Testis (tissue), 3 donors: Measurements from ENCODE around the gene DTX3L. TPM values are rescaled to one million over a fixed set of nuclear protein-coding genes. Genes with fewer than 3 reads are reported as not detected.

Source experiments
- DNase-seq: peaks from one replicate; pipeline ENCODE4 v3.0.0-alpha.2; 2019
- H3K27ac ChIP-seq, 2 donors: fragments of 200-600 bp; sonication (generic); one replicate each; pipeline ENCODE4 v1.5.1; 2019
- H3K27me3 ChIP-seq: fragments of 200-600 bp; sonication (generic); one replicate; pipeline ENCODE4 v1.5.1; 2019
- H3K36me3 ChIP-seq: fragments of 200-600 bp; sonication (generic); one replicate; pipeline ENCODE4 v1.5.1; 2017; ENCODE audit warnings: low read depth; ENCODE audit errors: missing control alignments
- H3K4me1 ChIP-seq: fragments of 200-600 bp; sonication (generic); one replicate; pipeline ENCODE4 v1.5.1; 2019
- H3K4me3 ChIP-seq, 2 donors: fragments of 200-600 bp; sonication (generic); one replicate each; pipeline ENCODE4 v1.5.1; 2017 to 2019
- H3K9me3 ChIP-seq: fragments of 200-600 bp; sonication (generic); one replicate; pipeline ENCODE4 v1.5.1; 2017
- POLR2A ChIP-seq: fragments of 450-650 bp; IDR thresholded peaks from one replicate; pipeline ENCODE4 v1.6.1; 2017; ENCODE audit warnings: antibody characterized with exemption, mild to moderate bottlenecking, moderate library complexity
- WGBS, 2 donors: methylation state at CpG; one replicate each; pipeline ENCODE4 v1.1.5; 2018; 5-methylcytosine and 5-hydroxymethylcytosine counted together
- intact Hi-C: fragments of 100-400 bp; cut with DNase I; formaldehyde crosslinking; loops from one replicate; pipeline ENCODE4 v1.15.1; 2023; ENCODE audit warnings: low total_unique reads
- polyA plus RNA-seq: library from polyadenylated mRNA; stranded (reverse); fragments of 350-450 nt; fragmentation: Illumina TruSeq; extraction: RNeasy Lipid Tissue Mini Kit (QIAGEN cat#74804); gene quantifications from one replicate; pipeline ENCODE4 v1.2.3, GENCODE V29; 2014; ENCODE audit warnings: low read depth, low replicate concordance; ENCODE audit not compliant: insufficient read depth
- total RNA-seq, 2 donors: library from RNA; depleted of rRNA; stranded (reverse); fragments of >200 nt; gene quantifications; one replicate each; pipeline ENCODE4 v1.2.3, GENCODE V29; 2016
- TF ChIP-seq, protein P1 (sequence below), 3 experiments: fragments of 450-650 bp in 2 of 3; fragments of 200-600 bp in 1 of 3; sonication (generic) in 1 of 3; IDR thresholded peaks; one replicate each; pipeline ENCODE4 v1.5.1; 2016 to 2019; ENCODE audit warnings: antibody characterized with exemption in 3 of 3, mild to moderate bottlenecking in 2 of 3, moderate library complexity in 1 of 3

DTX3L gene
- total and polyA plus RNA-seq, 3 donors from 2014 or later: 8.3 to 8.7 (median 8.5) TPM

DNA sequence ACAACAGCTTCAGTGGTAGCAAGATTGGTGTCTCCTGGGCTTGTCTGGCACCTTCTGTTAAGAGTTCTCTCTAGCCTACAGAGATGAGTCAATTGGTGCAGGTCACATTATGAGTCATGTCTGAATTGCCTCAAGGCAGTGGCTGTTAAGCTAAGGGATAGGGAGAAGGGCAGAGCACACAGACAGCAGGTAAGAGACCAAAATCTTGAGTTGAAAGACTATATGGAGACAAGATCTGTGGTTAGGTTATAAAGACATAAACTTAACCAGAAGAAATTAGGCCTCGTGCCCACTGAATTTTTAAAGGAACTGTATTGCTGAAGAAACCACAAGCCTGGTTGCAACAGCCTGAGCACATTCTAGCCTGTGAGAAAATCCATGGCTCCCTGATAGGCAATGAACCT lies 30.2 kb upstream of the DTX3L start:
- no peak overlapping the region for H3K4me3 ChIP-seq
- no peak overlapping the region for H3K27ac ChIP-seq
- H3K4me1 ChIP-seq: no peaks in the 10 kb centered on the region
- no peak for DNase-seq
- no peaks in the 10 kb centered on the region for H3K27me3 ChIP-seq
- TF ChIP-seq, protein P1, sequence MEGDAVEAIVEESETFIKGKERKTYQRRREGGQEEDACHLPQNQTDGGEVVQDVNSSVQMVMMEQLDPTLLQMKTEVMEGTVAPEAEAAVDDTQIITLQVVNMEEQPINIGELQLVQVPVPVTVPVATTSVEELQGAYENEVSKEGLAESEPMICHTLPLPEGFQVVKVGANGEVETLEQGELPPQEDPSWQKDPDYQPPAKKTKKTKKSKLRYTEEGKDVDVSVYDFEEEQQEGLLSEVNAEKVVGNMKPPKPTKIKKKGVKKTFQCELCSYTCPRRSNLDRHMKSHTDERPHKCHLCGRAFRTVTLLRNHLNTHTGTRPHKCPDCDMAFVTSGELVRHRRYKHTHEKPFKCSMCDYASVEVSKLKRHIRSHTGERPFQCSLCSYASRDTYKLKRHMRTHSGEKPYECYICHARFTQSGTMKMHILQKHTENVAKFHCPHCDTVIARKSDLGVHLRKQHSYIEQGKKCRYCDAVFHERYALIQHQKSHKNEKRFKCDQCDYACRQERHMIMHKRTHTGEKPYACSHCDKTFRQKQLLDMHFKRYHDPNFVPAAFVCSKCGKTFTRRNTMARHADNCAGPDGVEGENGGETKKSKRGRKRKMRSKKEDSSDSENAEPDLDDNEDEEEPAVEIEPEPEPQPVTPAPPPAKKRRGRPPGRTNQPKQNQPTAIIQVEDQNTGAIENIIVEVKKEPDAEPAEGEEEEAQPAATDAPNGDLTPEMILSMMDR (IDR thresholded peaks at IDR 0.05): no peak
- no peak for TF ChIP-seq POLR2A
- WGBS, 2 donors: 88 to 94% methylated on average over 1 of the region's 1 CpG
- H3K9me3 ChIP-seq: no peaks in the 10 kb centered on the region
- intact Hi-C loops: no loop called here
- H3K36me3 ChIP-seq: no peaks in the 10 kb centered on the region

DNA sequence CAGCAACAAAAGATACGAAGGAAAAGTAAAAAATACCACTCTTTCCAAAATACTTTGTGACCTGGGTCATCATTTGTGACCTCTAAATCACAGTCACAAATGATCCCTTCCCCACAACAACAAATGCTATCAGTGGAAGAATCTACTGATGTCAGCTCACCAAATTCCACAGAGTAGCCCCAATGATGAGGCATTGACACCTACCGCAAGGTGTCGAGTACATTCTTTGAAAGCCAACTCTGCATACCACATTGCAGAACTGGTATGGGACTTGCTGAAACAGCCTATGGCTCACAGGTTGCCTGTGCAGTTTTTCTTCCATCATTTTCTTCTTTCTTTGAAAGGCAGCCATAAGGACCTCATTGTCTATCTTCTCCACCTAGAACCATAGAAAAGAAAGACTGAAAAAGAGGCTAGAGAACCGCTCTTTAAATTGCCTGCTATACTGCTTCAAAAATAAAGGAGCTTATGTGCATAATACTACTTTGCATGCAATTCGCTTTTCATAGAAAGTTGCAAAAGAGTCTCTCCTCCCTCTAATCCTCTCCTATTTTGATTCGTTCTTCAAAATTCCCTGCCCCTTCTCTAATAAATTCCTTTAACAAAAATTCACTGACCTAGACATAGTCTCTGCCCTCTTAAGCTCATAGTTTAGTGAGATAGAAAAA lies 28.0 kb upstream of the DTX3L start:
- H3K36me3 ChIP-seq: no peaks in the 10 kb centered on the region
- 87 to 92% methylated on average over 6 of the region's 6 CpGs for WGBS, 2 donors

DNA sequence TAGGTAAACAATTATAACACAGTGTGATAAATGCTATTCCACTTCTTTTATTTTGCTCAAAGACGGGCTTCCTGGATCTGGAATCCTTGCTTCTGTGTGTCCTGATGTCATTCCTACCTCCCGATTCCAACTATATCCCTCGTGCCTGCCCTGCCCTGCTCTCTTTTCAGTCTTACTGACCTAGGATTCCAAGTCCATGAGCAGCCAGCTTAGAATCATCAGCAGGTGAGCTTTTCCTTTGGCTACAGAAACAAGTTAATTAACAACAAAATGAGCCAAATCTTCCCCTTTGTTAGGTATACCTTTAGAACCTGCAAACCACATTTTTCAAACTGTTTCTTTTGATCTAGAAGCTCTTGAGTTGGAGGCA lies 27.5 kb upstream of the DTX3L start:
- Histone ChIP-seq H3K9me3 (no peaks in the 10 kb centered on the region), H3K4me1 (no peaks in the 10 kb centered on the region), H3K27ac (no peak overlapping the region), H3K4me3 (no peak overlapping the region), H3K27me3 (no peaks in the 10 kb centered on the region), H3K36me3 (no peaks in the 10 kb centered on the region)
- 63 to 65% methylated on average over 3 of the region's 3 CpGs for WGBS, 2 donors
- DNase-seq: no peak
- intact Hi-C loops: no loop called here
- TF ChIP-seq POLR2A: no peak
- TF ChIP-seq, protein P1 (IDR thresholded peaks at IDR 0.05): no peak

More for the DNA sequence above, 28.0 kb upstream of the DTX3L start:
- Histone ChIP-seq H3K27ac (no peak overlapping the region), H3K27me3 (no peaks in the 10 kb centered on the region), H3K9me3 (no peaks in the 10 kb centered on the region), H3K4me1 (no peaks in the 10 kb centered on the region), H3K4me3 (no peak overlapping the region)
- DNase-seq: no peak
- no peak for TF ChIP-seq POLR2A
- intact Hi-C loops: no loop called here

DNA sequence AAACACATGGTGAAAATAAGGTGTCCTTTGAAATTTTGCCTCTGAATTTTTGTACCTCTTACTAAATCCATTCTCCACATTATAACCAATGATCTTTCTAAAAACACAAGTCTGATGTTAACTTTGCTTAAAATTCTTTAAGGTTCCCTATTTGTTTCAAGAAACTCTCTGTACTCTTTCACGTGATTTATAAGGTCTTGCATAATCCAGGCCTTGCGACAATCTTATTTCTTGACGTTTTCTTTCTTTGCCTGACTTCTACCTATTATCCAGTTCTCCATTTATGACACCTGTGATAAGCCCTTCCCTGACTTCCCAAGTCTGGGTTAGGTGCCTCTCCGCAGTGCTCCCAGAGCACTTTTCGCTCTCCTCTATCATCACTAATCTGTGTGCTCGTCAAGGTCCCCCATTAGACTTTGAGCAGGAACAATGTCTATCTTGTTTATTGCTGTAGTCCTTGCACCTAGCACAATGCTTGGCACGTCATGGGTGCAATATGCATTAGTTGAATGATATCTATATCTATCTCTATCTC lies 25.1 kb upstream of the DTX3L start:
- Histone ChIP-seq H3K36me3 (no peaks in the 10 kb centered on the region), H3K4me3 (no peak overlapping the region), H3K4me1 (no peaks in the 10 kb centered on the region), H3K27me3 (no peaks in the 10 kb centered on the region), H3K27ac (no peak overlapping the region), H3K9me3 (no peaks in the 10 kb centered on the region)
- DNase-seq: no peak
- WGBS, 2 donors: 89 to 93% methylated on average over 7 of the region's 7 CpGs
- intact Hi-C loops: no loop called here
- TF ChIP-seq, protein P1 (IDR thresholded peaks at IDR 0.05): no peak
- TF ChIP-seq POLR2A: no peak

DNA sequence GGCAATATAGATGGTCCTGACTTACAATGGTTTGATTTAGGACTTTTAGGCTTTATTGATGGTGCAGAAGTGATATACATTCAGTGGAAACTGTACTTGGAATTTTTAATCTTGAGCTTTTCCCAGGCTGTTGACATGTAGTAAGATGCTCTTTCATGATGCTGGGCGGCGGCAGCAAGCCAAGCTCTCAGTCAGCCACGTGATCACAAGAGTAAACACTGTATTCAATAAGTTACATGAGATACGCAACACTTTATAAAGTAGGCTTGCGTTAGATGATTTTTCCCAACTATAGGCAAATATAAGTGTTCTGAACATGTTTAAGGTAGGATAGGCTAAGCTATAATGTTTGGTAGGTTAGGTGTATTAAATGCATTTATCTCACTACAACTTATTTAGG lies 18.0 kb upstream of the DTX3L start:
- Histone ChIP-seq H3K27me3 (no peaks in the 10 kb centered on the region), H3K27ac (no peak overlapping the region), H3K36me3 (no peaks in the 10 kb centered on the region), H3K4me1 (no peaks in the 10 kb centered on the region), H3K4me3 (no peak overlapping the region), H3K9me3 (no peaks in the 10 kb centered on the region)
- intact Hi-C loops: no loop called here
- no peak for TF ChIP-seq POLR2A
- TF ChIP-seq, protein P1 (IDR thresholded peaks at IDR 0.05): no peak
- no peak for DNase-seq
- 84 to 90% methylated on average over 5 of the region's 5 CpGs for WGBS, 2 donors
